Fibroblast of lung (primary cell): ENCODE results near the gene ART4.

ENCODE experiments used
- CTCF ChIP-seq, 2 donors: IDR thresholded peaks in 1 of 2; conservative IDR thresholded peaks in 1 of 2; 1 replicate in 1 of 2; 2 replicates in 1 of 2; pipeline ENCODE4 v1.5.1; 2011 to 2012; ENCODE audit warnings: low read length in 2 of 2, control low read depth in 1 of 2, inconsistent platforms in 1 of 2, low read depth in 1 of 2, mild to moderate bottlenecking in 1 of 2
- EZH2 ChIP-seq: IDR thresholded peaks from 2 replicates; pipeline ENCODE4 v1.5.1; 2012; ENCODE audit warnings: low read length, control low read depth, mild to moderate bottlenecking; ENCODE audit errors: missing control alignments

DNA sequence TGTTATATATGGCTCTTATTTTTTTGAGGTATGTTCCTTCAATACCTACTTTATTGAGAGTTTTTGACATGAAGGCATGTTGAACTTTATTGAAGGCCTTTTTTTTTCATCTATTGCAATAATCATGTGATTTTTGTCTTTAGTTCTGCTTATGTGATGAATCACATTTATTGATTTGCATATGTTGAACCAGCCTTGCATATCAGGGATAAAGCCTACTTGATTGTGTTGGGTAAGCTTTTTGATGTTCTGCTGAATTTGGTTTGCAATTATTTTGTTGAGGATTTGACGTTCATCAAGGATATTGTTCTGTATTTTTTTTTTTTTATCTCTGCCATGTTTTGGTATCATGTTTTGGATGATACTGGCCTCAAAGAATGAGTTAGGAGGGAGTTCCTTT, 15.2 kb upstream of the ART4 start:
- TF ChIP-seq CTCF (conservative IDR thresholded peaks at IDR 0.05 in 1 of 2, IDR thresholded peaks at IDR 0.05 in 1 of 2; ENCODE audit: low read depth in 1 of 2, low read length in 2 of 2) (no peak), EZH2 (no peak)
